ENCODE measurements around the gene UBL7.

Gene UBL7

DNA sequence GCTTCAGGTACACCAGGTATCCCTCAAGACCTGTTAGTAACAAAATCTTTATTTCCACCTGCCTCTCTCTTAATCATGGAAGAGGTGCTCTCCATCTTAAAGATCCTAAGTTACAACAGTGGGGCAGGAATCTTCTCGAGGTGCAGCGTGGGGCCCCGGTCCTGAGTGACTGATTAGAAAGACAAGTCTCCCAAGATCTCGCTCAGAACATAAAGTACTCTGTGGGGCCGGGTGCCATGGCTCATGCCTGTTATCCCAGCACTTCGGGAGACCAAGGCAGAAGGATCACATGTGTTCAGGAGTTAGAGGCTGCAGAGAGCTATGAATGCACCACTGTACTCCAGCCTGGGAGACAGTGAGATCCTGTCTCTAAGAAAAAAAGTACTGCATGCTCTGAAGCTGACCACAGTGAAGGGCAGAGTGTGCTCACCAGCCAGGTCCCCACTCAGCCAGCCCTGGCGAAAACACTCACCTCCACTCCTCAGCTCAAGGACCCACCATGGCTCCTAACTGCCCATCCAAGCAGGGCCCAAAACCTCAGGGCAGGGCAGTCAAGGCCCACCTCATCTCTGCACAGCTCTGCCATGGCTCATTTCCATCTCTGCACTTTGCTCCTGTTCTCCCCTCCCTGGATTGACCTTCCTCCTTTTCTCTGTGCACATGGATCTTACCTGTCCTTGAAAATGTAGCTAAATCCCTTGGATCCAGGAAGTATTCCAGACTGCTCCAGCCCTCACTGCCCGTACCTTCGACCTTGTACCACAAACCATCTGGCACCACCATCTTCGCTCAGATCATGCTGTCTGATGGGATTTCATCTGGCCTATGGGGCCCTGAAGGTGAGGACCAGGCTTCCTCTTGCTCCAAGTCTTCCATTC is 34.3 kb downstream of the UBL7 start:
- Histone ChIP-seq H3K27ac (no peak overlapping the region), H3K9ac (no peak overlapping the region), H3K9me3 (no peaks in the 10 kb centered on the region), H4K20me1 (peaks cover 12% of the 10 kb centered on the region), H3K4me1 (peaks cover 83% of the 10 kb centered on the region), H3K4me2 (no peak overlapping the region), H3K4me3 (no peak overlapping the region), H3K36me3 (no peaks in the 10 kb centered on the region), H3K27me3 (peaks cover 13% of the 10 kb centered on the region; the same call in 1 of the 2 replicates)
- no peak for TF ChIP-seq Cebpa-rat (IDR thresholded peaks at IDR 0.05)

DNA sequence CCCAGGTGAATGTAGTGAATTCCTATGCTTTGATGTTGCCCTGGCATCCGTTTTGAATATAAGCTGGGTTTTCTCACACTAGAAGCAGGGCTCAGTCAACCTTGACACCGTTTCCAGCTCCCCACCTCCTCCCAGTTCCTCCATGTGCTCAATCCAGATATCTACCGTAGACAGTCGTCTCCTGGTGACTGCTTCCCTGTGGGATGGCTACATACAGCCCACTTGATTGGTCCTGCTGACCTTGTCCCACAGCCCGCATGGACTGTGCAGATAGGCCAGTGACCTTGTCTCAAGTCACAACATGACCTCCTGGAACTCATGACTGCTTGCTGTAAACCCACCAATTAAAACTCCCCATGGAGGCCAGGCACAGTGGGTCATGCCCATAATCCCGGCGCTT is 35.3 kb downstream of the UBL7 start:
- H3K4me3 ChIP-seq, result no peak overlapping the region
- peaks cover 1% of the 10 kb centered on the region for H4K20me1 ChIP-seq
- no peak overlapping the region for H3K27ac ChIP-seq
- peaks cover 83% of the 10 kb centered on the region for H3K4me1 ChIP-seq
- no peak overlapping the region for H3K9ac ChIP-seq
- peak overlapping the region; percentile 52 for H3K4me2 ChIP-seq
- H3K9me3 ChIP-seq, result no peaks in the 10 kb centered on the region
- no peaks in the 10 kb centered on the region for H3K36me3 ChIP-seq
- H3K27me3 ChIP-seq, result peaks cover 3% of the 10 kb centered on the region; the same call in 1 of the 2 replicates
- no peak for TF ChIP-seq Cebpa-rat (IDR thresholded peaks at IDR 0.05)

DNA sequence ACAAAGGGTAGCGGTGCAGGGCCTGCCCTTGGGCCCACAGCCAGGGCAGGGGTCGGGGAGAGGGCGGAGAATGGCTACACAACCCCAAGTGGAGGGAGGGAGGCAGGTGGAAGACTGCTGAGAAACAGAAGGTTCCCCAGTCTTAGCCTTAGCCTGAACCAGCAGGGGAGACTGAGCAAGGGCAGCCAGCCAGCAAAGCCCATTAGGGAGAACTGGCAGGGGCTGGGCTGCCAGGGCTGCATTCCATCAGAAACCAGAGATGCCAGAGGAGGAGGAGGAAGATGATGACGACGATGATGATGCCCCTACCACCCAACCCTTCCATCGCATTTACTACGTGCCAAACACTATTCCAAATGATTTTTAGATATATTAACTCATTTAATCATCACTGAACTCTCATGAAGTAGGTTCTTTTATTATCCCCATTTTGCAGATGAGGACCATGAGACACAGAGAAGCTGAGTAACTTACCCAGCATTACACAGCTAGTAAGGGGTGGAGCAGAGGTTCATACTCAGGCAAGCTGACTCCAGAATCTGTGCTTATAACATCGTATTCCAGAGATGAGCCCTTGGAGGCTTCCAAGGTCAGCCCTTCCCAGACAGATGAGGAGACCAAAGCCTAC is 35.9 kb downstream of the UBL7 start:
- no peaks in the 10 kb centered on the region for H3K36me3 ChIP-seq
- TF ChIP-seq Cebpa-rat (IDR thresholded peaks at IDR 0.05), result no peak
- no peak overlapping the region for H3K4me3 ChIP-seq
- H3K27me3 ChIP-seq, result no peaks in the 10 kb centered on the region
- no peaks in the 10 kb centered on the region; the same call in 1 of the 2 replicates for H4K20me1 ChIP-seq
- H3K9ac ChIP-seq, result no peak overlapping the region
- H3K9me3 ChIP-seq, result no peaks in the 10 kb centered on the region
- H3K27ac ChIP-seq, result no peak overlapping the region
- peaks cover 83% of the 10 kb centered on the region for H3K4me1 ChIP-seq
- H3K4me2 ChIP-seq, result peak overlapping the region; percentile 52

DNA sequence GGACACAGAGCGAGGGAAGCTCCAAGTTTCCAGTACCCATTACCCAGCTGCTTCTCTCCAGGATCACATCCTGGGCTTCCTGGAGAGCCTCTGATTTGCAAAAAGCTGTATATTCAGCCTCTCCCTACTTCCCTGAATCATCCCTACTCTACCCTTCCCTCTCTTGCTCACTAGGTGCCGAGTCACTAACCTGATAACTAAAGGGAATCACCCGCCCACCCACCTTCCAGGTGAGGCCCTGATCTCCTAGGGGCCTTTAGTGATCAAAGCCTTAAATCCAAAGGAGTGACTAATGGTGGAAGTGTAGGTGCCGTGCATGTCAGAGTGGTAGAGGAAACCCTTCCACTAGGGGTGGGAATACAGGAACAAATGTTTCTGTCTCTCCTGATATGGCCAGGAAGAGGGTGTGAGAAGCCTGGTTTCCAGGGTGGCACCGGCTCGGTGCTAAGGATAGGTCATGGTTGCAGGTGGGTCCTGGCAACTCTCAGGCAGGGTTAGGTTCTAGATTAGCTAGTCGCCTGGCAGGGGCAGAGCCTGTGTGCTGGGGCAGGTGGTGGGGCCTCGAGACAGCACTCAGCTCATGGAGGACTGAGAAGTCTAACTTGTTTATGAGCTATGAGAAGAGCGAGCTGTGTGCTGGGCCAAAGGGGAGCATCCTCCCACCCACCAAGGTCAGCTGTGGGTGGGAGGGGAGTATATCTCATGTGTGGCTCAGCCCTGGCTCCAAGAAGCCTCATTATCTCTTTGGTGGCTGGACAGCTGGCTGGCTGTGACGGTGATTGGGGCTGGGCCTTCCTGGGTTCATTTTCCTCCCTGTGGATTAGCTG is 37.3 kb downstream of the UBL7 start:
- Histone ChIP-seq H4K20me1 (no peaks in the 10 kb centered on the region; the same call in 1 of the 2 replicates), H3K9me3 (no peaks in the 10 kb centered on the region), H3K27ac (no peak overlapping the region), H3K9ac (0 out of 2 replicates have a peak overlapping the region, but pooled peaks have one; percentile 10), H3K4me1 (peaks cover 83% of the 10 kb centered on the region), H3K4me3 (no peak overlapping the region), H3K27me3 (no peaks in the 10 kb centered on the region), H3K4me2 (peak overlapping the region; percentile 69), H3K36me3 (no peaks in the 10 kb centered on the region)
- no peak for TF ChIP-seq Cebpa-rat (IDR thresholded peaks at IDR 0.05)

DNA sequence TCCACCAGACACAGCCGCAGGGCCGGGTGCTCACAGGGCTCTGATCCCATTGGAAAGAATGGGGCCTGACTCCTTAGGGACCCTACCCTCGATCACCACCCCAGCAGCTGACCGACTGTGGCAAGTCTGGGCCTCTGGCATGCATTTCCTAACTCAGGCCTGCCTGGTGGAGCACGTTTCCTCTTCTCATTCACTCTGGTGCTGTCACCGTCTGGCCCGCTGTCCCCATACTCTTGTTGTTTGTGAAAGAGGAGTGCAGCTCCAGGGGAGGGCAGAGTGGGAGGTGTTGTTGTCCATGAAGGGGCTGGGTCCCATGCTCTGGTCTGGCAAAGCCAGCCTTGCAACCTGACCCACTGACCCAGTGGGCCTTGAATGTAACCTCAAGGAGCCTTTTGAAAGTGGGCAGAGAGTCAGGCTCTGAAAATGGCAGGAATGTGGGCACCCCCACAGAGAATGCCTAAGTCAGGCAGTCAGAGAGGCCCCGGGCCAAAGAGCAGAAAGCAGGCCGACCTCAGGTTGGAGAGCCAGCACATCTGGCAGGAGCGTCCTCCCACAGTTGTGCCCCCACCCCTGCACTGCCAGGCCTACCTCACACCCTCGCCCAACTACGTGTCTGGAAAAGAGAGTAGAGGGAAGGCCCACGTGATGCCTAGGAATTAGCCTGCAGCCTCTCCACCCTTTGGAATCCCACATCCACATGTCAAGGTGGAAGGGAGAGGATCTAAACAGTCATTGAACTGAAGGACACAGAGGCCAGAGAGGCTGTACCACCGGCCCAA is 38.1 kb downstream of the UBL7 start:
- 0 out of 2 replicates have a peak overlapping the region, but pooled peaks have one; percentile 31 for H3K9ac ChIP-seq
- H3K27ac ChIP-seq, result peak overlapping the region; percentile 39
- no peaks in the 10 kb centered on the region for H3K9me3 ChIP-seq
- H3K27me3 ChIP-seq, result no peaks in the 10 kb centered on the region
- H3K4me3 ChIP-seq, result no peak overlapping the region
- peak overlapping the region; percentile 69 for H3K4me2 ChIP-seq
- H4K20me1 ChIP-seq, result no peaks in the 10 kb centered on the region; the same call in 1 of the 2 replicates
- TF ChIP-seq Cebpa-rat (IDR thresholded peaks at IDR 0.05), result no peak
- peaks cover 83% of the 10 kb centered on the region for H3K4me1 ChIP-seq
- H3K36me3 ChIP-seq, result no peaks in the 10 kb centered on the region

DNA sequence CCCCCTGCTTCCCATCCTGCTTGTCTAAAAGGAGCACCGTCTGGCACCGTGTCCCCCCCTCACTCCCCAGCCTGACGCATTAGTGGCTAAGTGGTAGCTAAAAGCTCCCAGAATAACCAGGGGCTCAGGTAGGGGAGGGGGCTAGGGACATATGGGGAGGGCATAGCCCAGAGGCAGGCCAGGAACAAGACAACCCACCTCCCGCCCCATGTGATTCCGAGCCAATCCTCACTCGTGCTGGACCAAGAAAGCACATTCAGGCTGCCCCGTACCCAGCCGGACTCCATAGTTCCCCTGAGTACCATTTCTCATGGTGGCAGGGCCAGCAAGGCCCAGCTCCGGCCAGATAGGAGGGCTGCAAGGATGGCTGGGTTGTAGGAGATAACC is 38.7 kb downstream of the UBL7 start:
- Histone ChIP-seq H3K4me3 (no peak overlapping the region), H4K20me1 (no peaks in the 10 kb centered on the region; the same call in 1 of the 2 replicates), H3K4me1 (peaks cover 86% of the 10 kb centered on the region), H3K27ac (peak overlapping the region; percentile 39), H3K9ac (0 out of 2 replicates have a peak overlapping the region, but pooled peaks have one; percentile 31), H3K36me3 (no peaks in the 10 kb centered on the region), H3K27me3 (no peaks in the 10 kb centered on the region), H3K4me2 (peak overlapping the region; percentile 69), H3K9me3 (no peaks in the 10 kb centered on the region)
- no peak for TF ChIP-seq Cebpa-rat (IDR thresholded peaks at IDR 0.05)

DNA sequence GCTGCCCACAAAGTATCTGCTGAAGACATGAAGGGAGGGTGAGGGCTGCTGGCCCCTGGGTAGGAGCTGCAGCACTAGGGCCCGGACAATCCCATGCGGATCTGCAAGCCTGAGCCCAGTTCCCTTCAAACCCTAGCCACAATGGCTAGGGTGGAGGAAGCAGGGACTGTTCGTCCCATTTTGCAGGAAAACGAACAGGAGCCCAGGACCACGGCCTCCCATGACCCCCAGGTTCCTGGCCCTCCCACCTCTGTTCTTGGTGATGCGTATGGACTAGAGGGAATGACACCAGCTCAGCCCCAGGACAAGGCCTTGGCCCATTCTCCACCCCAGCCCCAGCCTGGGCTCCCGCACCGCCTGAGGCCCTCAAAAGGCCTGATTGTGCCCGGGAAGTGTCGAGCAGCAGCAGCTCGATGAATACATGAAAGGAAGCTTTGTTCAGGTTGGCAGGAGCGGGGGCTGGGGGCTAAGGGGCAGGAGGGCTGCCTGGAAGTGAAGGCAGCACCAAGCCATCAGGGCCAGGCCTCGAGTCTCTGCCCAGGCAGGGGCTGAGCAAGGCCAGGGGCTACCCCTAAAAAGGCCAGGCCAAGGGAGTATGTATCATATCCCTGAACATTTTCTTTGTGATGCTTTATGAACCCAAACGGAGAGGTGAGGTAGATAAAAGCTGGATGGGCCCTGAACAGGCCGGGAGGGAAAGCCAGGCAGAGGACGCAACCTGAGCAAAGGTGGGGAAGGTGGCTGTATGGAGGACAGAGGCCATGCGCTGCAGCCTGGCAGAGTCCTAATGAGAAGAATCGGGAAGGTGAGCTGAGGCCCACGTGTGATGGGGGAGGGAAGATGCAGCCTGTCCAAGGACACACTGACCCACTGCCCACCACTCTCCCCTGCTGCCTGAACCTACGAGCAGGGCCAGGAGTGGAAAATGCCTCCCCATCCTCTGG is 39.4 kb downstream of the UBL7 start:
- no peaks in the 10 kb centered on the region for H3K27me3 ChIP-seq
- 0 out of 2 replicates have a peak overlapping the region, but pooled peaks have one; percentile 31 for H3K9ac ChIP-seq
- H3K4me3 ChIP-seq, result no peak overlapping the region
- TF ChIP-seq Cebpa-rat (IDR thresholded peaks at IDR 0.05), result no peak
- H3K4me1 ChIP-seq, result peaks cover 93% of the 10 kb centered on the region
- no peaks in the 10 kb centered on the region for H3K9me3 ChIP-seq
- H3K4me2 ChIP-seq, result peak overlapping the region; percentile 69
- H3K27ac ChIP-seq, result no peak overlapping the region
- no peaks in the 10 kb centered on the region for H3K36me3 ChIP-seq
- H4K20me1 ChIP-seq, result no peaks in the 10 kb centered on the region; the same call in 1 of the 2 replicates
